NCI-H2107 treated with DMSO at 0.1 percent for 48 hours (cell line): ENCODE measurements around the gene SEMA3B.
"Not testable (repeated sequence)": the region's sequence is repeated elsewhere in the genome, so short reads cannot be mapped to it uniquely, and the experiment has no call there.

Experiments
- DNase-seq: peaks from one replicate; lab custom pipeline; 2025; ENCODE audit not compliant: unreplicated experiment; lab: John Stamatoyannopoulos, UW

SEMA3B gene

DNA sequence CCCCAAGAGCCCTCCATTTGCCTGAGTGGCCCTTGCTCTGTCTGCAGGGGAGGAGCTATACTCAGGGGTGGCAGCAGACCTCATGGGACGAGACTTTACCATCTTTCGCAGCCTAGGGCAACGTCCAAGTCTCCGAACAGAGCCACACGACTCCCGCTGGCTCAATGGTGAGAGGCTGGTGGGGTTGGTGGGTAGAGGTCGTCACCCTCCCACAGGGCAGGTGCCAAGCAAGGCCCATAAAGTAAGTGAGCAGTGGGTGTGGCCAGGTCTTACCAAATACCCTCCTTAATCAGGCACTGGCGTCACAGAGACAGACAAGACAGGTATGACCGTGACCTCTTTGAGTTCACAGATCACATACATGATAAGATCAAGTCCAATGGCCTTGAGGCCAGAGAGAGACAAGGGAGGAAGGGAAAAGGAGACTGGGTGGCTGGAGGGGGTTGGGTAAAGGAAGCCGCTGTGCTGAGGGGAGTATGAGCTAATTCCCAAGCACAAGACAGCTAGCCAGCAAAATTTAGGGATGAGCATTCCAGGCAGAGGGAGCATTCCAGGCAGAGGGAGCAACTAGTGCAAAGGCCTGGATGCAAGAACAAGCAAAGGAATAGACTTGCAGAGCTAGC is 2.5 kb downstream of the SEMA3B start:
- no peak for DNase-seq

DNA sequence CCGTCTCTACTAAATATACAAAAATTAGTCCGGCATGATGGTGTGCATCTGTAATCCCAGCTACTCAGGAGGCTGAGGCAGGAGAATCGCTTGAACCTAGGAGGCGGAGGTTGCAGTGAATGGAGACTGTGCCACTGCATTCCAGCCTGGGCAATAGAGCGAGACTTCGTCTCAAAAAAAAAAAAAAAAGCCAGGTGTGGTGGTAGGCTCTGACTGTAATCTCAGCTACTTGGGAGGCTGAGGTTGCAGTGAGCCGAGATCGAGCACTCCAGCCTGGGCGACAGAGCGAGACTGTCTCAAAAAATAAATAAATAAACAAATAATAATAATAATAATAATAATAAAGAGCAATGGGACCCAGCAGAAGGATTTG is 3.6 kb downstream of the SEMA3B start:
- DNase-seq, result not testable (repeated sequence)

DNA sequence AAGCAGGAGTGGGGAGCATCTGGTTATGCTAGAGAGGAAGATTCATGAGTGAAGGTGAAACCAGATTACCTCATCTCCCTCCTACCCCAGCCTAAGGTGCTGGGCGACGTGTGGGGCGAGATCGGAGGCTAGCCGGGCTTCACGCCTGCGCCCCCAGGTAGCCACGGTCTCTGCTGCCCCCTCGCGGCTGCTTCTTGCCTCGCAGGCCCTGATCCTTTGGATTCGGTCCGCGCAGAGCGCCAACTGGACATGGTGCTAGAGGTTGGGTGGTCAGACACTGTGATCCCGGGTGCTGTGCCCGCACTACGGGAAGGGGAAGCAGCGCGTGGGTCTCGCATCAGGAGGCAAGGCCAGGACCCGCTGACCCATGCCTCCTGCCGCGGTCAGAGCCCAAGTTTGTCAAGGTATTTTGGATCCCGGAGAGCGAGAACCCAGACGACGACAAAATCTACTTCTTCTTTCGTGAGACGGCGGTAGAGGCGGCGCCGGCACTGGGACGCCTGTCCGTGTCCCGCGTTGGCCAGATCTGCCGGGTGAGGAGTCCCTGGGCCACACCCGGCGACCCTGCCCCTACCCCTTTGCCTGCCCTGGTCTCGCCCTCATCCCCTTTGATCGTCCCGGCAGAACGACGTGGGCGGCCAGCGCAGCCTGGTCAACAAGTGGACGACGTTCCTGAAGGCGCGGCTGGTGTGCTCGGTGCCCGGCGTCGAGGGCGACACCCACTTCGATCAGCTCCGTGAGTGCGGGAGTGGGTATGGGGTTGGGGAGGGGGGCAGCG is 4.2 kb downstream of the SEMA3B start:
- DNase-seq, result peak; percentile 64

DNA sequence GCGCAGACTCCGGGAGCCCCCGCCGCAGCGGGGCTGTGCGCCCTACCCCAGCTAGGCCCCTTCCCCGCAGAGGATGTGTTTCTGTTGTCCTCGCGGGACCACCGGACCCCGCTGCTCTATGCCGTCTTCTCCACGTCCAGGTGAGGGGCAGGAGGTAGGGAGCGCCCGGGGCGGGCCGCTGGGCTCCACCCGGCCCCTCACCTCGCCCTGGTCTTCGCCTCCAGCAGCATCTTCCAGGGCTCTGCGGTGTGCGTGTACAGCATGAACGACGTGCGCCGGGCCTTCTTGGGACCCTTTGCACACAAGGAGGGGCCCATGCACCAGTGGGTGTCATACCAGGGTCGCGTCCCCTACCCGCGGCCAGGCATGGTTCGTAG is 4.7 kb downstream of the SEMA3B start:
- no peak for DNase-seq

DNA sequence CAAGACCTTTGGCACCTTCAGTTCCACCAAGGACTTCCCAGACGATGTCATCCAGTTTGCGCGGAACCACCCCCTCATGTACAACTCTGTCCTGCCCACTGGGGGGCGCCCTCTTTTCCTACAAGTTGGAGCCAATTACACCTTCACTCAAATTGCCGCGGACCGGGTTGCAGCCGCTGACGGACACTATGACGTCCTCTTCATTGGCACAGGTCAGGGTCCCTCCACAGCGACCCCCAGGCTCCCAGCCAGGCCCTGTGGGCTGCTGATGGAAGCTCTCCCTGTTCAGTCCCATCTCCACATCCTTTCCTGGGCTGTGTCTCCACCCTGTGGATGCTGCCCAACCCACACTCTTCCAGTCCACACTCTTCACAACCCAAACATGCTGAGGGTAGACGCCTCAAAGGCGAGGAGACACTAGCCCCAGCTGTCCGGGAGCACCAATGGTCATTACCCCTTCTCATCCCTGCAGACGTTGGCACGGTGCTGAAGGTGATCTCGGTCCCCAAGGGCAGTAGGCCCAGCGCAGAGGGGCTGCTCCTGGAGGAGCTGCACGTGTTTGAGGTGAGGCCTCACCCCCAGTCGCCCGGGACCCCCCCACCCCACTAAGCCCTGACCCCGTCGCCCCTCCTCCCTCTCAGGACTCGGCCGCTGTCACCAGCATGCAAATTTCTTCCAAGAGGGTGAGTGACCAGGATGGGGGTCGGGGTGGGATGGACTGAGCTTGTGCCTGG is 5.6 kb downstream of the SEMA3B start:
- DNase-seq, result peak; percentile 6

DNA sequence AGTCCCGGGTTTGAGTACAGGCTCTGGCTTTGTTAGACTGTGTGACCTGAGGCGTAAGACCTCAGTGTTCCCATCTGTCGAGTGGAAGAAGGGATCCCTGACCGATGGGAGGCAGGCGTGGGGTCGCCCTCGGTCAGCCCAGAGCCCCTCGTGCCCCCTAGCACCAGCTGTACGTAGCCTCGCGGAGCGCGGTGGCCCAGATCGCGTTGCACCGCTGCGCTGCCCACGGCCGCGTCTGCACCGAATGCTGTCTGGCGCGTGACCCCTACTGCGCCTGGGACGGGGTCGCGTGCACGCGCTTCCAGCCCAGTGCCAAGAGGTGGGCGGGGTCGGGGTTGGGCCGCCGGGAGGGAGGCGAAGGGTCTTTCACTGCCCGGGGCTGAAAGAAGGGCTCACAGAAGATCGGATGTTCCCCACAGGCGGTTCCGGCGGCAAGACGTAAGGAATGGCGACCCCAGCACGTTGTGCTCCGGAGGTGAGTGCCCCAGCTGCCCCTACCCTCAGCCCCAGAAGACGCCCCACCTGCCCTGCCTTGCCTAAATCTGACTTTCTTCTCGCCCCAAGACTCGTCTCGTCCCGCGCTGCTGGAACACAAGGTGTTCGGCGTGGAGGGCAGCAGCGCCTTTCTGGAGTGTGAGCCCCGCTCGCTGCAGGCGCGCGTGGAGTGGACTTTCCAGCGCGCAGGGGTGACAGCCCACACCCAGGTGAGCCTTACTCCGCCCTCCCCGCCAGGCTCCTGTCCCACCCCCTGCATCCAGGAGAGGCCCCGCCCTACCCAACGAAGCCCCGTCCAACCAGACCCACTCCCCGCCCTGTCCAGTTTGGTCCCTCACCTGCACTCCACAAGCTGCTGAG is 6.4 kb downstream of the SEMA3B start:
- DNase-seq, result no peak

DNA sequence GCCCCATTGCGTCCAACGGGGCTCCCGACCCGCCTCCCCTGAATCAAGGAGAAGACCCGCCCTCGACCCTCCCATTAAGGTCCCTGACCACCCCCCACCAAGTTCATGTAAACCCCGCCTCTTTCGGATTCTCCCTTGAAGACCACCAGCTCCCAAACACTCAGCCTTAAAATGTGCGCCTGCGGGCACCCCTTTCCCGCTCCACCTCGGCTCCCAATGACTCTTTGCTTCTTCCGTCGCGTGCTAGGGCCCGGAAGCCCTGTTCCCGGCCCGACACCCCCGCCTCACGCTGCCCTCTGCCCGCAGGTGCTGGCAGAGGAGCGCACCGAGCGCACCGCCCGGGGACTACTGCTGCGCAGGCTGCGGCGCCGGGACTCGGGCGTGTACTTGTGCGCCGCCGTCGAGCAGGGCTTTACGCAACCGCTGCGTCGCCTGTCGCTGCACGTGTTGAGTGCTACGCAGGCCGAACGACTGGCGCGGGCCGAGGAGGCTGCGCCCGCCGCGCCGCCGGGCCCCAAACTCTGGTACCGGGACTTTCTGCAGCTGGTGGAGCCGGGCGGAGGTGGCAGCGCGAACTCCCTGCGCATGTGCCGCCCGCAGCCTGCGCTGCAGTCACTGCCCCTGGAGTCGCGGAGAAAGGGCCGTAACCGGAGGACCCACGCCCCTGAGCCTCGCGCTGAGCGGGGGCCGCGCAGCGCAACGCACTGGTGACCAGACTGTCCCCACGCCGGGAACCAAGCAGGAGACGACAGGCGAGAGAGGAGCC is 7.2 kb downstream of the SEMA3B start:
- DNase-seq, result no peak

DNA sequence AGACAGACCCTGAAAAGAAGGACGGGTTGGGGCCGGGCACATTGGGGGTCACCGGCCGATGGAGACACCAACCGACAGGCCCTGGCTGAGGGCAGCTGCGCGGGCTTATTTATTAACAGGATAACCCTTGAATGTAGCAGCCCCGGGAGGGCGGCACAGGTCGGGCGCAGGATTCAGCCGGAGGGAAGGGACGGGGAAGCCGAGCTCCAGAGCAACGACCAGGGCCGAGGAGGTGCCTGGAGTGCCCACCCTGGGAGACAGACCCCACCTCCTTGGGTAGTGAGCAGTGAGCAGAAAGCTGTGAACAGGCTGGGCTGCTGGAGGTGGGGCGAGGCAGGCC is 7.8 kb downstream of the SEMA3B start:
- no peak for DNase-seq

DNA sequence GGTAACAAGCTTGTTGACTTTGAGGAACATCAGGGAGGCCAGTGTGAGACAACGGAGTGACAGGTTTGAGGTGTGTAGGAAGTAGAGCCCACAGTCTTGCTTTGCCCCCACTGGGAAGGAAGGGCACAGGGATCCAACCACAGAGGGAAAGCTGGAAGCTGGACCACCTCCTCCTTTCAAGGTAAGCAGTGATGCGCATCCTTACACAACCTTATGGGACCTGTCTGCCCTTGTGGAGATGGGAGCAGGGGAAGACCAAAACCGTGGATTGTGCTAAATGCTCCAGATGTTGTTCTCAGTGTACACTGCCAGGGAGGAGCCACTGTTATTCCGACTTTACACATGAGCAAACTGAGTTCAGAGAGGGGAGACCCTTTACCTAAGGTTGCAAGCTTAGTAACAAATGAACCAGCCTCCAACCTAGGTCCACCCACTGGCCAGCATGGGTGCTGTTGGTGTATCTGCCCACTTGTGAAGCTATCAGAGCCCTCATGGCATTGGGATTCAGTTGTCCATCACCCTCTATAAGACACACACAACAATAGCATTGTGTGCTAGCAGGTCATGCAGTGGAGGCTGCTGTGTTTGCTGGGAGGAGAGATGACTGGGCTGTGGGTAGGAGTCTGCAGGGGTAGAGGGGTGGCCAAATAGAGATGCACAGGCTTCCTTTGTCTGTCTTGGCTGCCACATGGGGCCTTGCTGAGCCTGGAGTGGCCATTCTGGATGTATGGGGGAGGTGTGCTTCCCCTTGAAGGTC is 9.4 kb downstream of the SEMA3B start:
- DNase-seq, result no peak

DNA sequence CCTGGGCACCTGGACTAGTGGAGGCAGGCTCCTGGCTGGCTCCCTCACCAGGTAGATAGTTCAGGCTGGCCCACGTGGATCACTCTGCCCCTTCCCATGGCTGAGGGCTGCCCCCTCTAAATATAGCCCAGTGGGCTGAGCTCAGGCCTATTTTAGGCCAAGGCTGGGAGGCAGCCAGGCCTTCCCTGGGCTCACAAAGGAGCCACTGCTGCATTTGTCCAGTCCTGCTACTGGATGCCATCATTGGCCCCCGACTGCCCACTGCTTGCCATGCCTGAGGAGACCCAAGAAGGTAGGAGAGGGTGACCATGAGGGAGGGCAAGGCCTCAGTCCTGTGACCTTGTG is 9.9 kb downstream of the SEMA3B start, which contains the start of gene LSMEM2:
TSS of gene LSMEM2 (plus strand) at position 208 of the 345 bp plus-strand sequence. CDS start at position 235, 27 bp downstream.
- no peak for DNase-seq

DNA sequence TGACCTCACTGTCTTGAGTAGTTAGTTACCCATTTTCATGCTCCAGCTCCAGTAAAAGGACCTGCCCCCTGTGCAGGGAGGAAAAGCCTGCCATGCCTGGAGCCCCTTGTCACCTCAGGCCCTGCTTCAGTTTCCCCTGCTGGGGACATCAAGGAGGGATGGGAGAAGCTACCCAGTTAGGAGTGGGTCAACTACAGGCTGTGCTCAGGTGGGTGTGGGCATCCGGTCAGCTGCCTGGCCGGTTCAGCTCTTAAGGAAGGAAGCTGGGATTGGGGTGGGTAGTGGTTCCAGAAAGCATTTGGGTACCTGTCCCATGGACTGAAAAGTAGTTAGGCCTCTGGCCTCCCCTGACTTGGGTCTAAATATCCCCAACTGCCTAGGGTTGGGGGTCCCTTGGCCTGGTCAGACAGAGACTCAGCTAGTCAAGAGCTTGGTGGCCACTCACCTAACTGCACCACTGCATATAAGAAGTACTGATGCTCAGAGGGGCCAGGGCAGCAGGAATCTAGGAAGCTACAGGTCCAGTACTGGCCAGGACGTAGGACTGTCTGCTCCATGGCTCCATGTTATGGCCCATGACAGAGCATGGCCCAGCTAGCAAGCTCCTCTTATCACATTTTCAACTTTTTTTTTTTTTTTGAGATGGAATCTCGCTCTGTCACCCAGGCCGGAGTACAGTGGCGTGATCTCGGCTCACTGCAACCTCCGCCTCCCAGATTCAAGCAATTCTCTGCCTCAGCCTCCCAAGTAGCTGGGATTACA is 10.5 kb downstream of the SEMA3B start:
- no peak for DNase-seq

DNA sequence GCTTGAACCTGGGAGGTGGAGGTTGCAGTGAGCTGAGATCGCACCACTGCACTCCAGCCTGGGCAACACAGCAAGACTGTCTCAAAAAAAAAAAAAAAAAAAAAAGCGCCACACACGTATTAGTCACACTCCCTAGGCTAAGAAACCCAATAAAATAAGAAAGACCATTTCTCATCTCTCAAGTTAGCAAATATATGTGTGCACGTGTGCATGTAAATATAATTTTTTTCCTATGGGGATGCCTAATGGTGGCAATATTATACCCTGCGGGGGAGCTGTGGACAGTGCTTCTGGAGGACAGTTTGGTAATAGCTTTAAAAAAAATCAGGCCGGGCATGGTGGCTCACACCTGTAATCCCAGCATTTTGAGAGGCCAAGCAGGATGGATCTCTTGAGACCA is 15.2 kb downstream of the SEMA3B start:
- DNase-seq, result not testable (repeated sequence)

DNA sequence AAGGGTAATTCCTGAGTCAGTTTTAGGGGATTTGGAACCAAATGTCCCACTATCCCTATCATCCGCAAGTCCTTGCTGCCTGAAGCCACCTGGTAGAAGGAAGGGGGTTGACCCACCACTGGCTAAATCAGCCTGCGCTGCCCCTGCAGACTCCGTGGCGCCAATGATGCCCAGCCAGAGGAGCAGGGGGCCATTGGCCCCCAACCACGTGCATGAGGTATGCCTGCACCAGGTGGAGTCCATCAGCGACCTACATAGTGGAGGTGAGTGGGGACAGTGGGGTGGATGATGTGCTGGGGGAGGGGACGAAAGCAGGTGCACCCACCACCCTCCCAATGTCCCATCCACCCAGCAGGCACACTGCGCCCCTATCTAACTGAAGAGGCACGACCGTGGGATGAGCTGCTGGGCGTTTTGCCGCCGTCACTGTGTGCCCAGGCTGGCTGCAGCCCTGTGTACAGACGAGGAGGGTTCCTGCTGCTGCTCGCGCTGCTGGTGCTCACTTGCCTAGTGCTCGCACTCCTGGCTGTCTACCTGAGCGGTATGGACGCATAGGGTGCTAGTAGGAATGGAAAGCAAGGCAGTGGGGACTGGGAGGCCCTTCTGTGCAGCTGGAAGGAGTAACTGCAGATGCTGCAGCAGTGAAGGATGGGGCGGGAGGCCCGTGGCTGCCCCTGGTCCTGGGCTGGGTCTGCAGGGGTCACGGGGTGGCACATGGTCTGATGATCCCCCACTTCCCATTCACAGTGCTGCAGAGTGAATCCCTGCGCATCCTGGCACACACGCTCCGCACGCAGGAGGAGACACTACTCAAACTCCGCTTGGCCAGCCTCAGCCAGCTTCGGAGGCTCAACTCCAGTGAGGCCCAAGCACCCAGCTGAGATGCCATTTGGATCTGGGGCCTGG is 17.6 kb downstream of the SEMA3B start:
- no peak for DNase-seq

DNA sequence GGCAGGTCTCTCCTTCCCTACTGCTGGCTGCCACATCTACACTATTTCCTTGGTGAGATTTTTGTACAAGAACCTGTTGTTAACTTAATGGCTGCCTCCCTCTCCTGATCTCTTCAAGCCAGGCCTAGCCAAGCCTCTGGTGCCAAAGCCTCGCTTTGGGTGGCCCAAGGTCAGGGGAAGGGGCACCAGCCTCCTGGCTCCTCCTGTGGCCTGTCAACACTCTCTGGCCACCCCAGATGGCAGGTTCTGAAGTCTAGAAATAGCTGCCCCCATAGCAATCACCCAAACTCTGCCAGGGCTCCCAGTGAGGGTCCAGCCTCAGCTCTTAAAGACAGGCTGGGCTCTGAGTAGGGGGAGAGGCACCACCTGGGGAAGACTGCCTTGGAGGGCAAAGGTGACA is 18.3 kb downstream of the SEMA3B start:
- no peak for DNase-seq

DNA sequence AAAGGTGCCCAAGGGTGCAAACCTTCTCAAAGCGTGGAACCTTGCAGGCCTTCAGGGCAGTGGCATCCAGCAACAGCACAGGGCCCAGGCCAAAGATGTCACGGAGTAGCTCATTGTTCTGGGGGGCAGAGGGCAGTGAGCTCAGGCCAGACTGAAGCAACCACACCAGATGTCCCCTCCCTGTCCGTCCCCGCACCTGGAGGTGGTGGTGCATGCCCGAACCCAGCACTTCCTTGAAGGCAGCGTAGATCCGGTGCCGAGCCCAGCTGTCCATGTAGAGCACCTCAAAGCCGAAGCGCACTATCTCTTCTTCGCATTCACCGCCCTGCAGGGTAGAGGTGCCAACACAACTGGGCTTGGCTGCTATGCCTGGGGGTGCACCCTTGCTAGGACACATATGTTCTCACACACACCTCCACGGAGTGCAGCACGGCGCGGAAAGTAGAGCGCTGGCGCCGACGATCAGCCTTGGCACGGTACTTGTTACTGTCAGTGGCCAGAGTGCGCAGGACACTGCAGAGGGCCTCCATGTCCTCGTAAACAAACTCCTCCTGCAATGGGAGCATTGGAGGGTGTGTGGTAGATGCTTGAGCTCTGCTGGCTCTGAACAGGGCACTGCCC is 19.6 kb downstream of the SEMA3B start:
- no peak for DNase-seq

DNA sequence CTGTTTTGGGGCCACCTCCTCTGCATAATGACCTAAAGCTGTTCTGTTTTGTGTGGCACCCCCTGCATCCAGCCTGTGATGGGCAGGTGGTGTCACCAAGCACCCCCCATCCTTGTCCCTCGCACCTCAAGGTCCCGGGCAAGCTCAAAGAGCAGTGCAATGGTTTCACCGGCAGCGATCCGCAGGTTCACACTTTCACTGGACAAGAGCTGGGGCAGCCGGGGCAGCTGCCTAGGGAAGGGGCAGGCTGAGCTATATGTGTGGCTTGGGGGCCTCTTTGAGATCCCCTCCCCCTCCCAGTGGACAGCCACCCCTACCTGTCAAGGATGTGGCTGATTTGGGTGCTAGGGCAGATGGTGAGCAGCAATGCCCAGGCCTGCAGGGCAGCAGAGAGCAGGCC is 20.2 kb downstream of the SEMA3B start:
- DNase-seq, result no peak

DNA sequence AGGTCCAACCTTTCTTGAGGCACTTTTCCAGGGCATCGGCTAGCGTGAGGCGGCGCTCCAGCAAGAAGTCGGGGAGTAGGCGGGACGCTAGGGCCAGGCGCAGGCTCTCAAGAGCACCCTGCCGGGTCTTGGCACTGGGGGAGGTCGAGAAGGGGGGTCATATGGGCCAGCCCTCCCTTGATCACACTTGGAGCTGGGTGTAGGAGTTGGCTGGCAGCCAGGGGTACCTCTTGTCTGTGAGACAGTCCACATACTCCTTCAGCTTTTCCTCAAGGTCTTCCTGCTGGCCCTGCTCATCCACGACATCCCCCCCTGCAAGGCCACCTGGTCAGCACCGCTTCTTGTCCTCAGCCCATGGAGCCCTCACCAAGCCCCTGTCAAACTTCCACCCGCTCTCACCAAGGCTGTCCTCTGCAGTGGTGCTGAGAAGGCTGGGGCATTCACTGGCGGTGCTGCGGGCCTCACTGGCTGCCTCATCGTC is 21.3 kb downstream of the SEMA3B start:
- DNase-seq, result no peak
